WI38 (cell line): ENCODE measurements around the gene FOLR3.

Experiments used
- H3K4me3 ChIP-seq: 2 replicates; pipeline ENCODE4 v1.5.1; 2011; ENCODE audit warnings: low read depth, mild to moderate bottlenecking, control low read depth, low read length
- CTCF ChIP-seq: IDR thresholded peaks from 2 replicates; pipeline ENCODE4 v1.5.1; 2012; ENCODE audit warnings: low read depth, mild to moderate bottlenecking, control low read depth, low read length

FOLR3 gene

GRCh38 chr11:72114570-72114969 is 21.0 kb upstream of the FOLR3 start:
- no peak overlapping the region for H3K4me3 ChIP-seq
- TF ChIP-seq CTCF: no peak

GRCh38 chr11:72116019-72116755 is 19.3 kb upstream of the FOLR3 start:
- no peak for TF ChIP-seq CTCF
- H3K4me3 ChIP-seq: no peak overlapping the region

- no peak overlapping the region for H3K4me3 ChIP-seq
- TF ChIP-seq CTCF: no peak
Measured at GRCh38 chr11:72119198-72119597, 16.3 kb upstream of the FOLR3 start.

- TF ChIP-seq CTCF: no peak
- H3K4me3 ChIP-seq: no peak overlapping the region
Measured at GRCh38 chr11:72120930-72121329, 14.6 kb upstream of the FOLR3 start.

- no peak for TF ChIP-seq CTCF
- no peak overlapping the region for H3K4me3 ChIP-seq
Measured at GRCh38 chr11:72122607-72123006, 12.9 kb upstream of the FOLR3 start.

GRCh38 chr11:72123117-72123653 is 12.3 kb upstream of the FOLR3 start:
- no peak for TF ChIP-seq CTCF
- no peak overlapping the region for H3K4me3 ChIP-seq

- TF ChIP-seq CTCF: no peak
- no peak overlapping the region for H3K4me3 ChIP-seq
Measured at GRCh38 chr11:72124046-72124445, 11.5 kb upstream of the FOLR3 start.
